ENCODE results near the gene EIPR1. TPM values are rescaled to one million over a fixed set of nuclear protein-coding genes. Genes with fewer than 3 reads are reported as not detected.

EIPR1 gene
- total RNA-seq: 58.8 and 62.1 TPM in 2 replicates

GRCh38 chr2:3377612-3378432 lies at the start of gene EIPR1:
TSS of gene EIPR1 (minus strand) at chr2:3377818. CDS start at chr2:3377689, 129 bp downstream.

GRCh38 chr2:3379647-3380534 lies 2.3 kb upstream of the EIPR1 start, which contains the start of gene TRAPPC12:
TSS of gene TRAPPC12 (plus strand) at chr2:3379694. CDS start at chr2:3387624, 7,930 bp downstream.

Other genes starting within 250 kb of the EIPR1 start
- gene TRAPPC12, start 1.9 kb upstream of the EIPR1 start, total RNA-seq: 34.3 and 34.5 TPM in 2 replicates
- 57.0 and 59.0 TPM in 2 replicates for gene ADI1, start 141.7 kb upstream of the EIPR1 start, total RNA-seq
- gene RNASEH1, start 180.5 kb upstream of the EIPR1 start, total RNA-seq: 30.7 and 33.5 TPM in 2 replicates
- 4,308 and 4,519 TPM in 2 replicates for gene RPS7, start 197.4 kb upstream of the EIPR1 start, total RNA-seq
- 0.25 TPM in 1 of 2 replicates, not detected in the other for gene COLEC11, start 217.3 kb upstream of the EIPR1 start, total RNA-seq

Data from mammary microvascular endothelial cell (primary cell).